GM19372 (cell line): Measurements from ENCODE around the gene IFFO2.
A peak's percentile ranks its signal among the peaks of the same experiment; 100 is the strongest.

Experiments
- ATAC-seq: cut with Tn5 transposase; IDR thresholded peaks from one replicate; pipeline ENCODE4 v1.9.1; 2021; ENCODE audit warnings: mild to moderate bottlenecking, low read depth, moderate library complexity; ENCODE audit not compliant: unreplicated experiment

The IFFO2 gene

GRCh38 chr1:18956193-18957135 lies at the start of gene IFFO2:
Gene IFFO2, minus strand, starts transcription at chr1:18956676. Its CDS starts 344 bp downstream, at chr1:18956332.
- ATAC-seq: peak; percentile 78

GRCh38 chr1:19006000-19006399 lies 49.5 kb upstream of the IFFO2 start:
- ATAC-seq: no peak

- no peak for ATAC-seq
Measured at GRCh38 chr1:19003371-19004290, 47.2 kb upstream of the IFFO2 start.

- no peak for ATAC-seq
Measured at GRCh38 chr1:19000065-19000464, 43.6 kb upstream of the IFFO2 start.

- no peak for ATAC-seq
Measured at GRCh38 chr1:18999359-18999758, 42.9 kb upstream of the IFFO2 start.

- ATAC-seq: no peak
Measured at GRCh38 chr1:18998016-18998724, 41.7 kb upstream of the IFFO2 start.

- ATAC-seq: no peak
Measured at GRCh38 chr1:18997508-18997907, 41.0 kb upstream of the IFFO2 start.

- no peak for ATAC-seq
Measured at GRCh38 chr1:18996548-18997177, 40.2 kb upstream of the IFFO2 start.

GRCh38 chr1:18994381-18994780 lies 37.9 kb upstream of the IFFO2 start:
- ATAC-seq: no peak

- no peak for ATAC-seq
Measured at GRCh38 chr1:18992646-18993045, 36.2 kb upstream of the IFFO2 start.

GRCh38 chr1:18991585-18991984 lies 35.1 kb upstream of the IFFO2 start:
- no peak for ATAC-seq

- ATAC-seq: no peak
Measured at GRCh38 chr1:18989896-18990295, 33.4 kb upstream of the IFFO2 start.

- ATAC-seq: no peak
Measured at GRCh38 chr1:18989176-18989799, 32.8 kb upstream of the IFFO2 start.

- no peak for ATAC-seq
Measured at GRCh38 chr1:18981242-18981641, 24.8 kb upstream of the IFFO2 start.

GRCh38 chr1:18978706-18979105 lies 22.2 kb upstream of the IFFO2 start:
- no peak for ATAC-seq

- ATAC-seq: no peak
Measured at GRCh38 chr1:18977428-18977827, 21.0 kb upstream of the IFFO2 start.

- no peak for ATAC-seq
Measured at GRCh38 chr1:18976096-18976495, 19.6 kb upstream of the IFFO2 start.

GRCh38 chr1:18974606-18975005 lies 18.1 kb upstream of the IFFO2 start:
- ATAC-seq: no peak

GRCh38 chr1:18974005-18974404 lies 17.5 kb upstream of the IFFO2 start:
- ATAC-seq: no peak
